HS-27A (cell line): ENCODE measurements around the gene RARA.
"Not testable (repeated sequence)": the region's sequence is repeated elsewhere in the genome, so short reads cannot be mapped to it uniquely, and the experiment has no call there.

ENCODE experiments used
- DNase-seq: peaks from one replicate; pipeline ENCODE4 v3.0.0-alpha.2; 2012; ENCODE audit warnings: low read depth, missing footprints

RARA gene

GRCh38 chr17:40376541-40376940, 67.6 kb downstream of the RARA start:
- DNase-seq, result not testable (repeated sequence)

- DNase-seq, result no peak
Observed at GRCh38 chr17:40377832-40378231, 68.9 kb downstream of the RARA start.

GRCh38 chr17:40378966-40379365, 70.0 kb downstream of the RARA start:
- no peak for DNase-seq

DNA sequence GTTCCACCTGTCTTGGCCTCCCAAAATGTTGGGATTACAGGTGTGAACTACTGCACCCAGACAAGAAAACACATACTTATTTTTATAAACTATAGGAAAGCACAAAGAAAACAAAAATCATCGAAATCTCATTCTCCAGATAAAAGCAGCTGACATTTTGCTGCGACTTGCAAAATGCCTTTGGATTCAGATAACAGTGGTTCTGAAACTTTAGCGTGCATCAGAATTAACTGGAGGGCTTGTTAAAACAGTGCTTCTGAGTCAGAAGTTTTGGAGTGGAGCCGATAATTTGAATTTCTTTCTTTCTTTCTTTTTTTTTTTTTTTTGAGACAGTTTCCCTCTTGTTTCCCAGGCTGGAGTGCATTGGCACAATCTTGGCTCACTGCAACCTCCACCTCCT, 73.3 kb downstream of the RARA start:
- no peak for DNase-seq

DNA sequence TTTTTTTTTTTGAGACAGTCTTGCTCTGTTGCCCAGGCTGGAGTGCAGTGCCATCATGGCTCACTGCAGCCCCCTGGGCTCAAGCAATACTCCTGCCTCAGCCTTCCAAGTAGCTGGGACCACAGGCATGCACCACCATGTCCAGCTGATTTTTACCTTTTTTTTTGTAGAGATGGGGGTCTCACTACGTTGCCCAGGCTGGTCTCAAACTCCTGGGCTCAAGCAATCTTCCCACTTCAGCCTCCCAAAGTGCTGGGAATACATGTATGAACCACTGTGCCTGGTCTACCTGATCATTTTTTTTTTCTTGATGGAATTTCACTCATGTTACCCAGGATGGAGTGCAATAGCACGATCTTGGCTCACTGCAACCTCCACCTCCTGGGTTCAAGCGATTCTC, 77.6 kb downstream of the RARA start:
- DNase-seq, result not testable (repeated sequence)

DNA sequence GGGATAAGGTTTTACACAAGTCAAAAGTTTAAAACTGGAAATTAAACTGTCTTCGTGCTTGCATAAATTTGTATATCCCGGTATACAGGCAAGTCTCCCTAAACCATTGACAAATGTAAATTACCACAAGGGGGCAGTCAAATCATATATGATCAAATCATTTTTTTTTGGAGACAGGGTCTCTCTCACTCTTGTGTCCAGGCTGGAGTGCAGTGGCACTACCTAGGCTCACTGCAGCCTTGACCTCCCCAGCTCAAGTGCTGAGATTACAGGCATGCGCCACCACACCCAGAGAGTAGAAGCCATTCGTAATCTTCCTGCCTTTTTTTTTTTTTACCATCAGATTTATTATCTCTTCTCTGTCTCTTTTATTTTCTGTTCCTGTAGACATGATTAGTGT, 90.2 kb downstream of the RARA start:
- no peak for DNase-seq

GRCh38 chr17:40402668-40403067, 93.7 kb downstream of the RARA start:
- no peak for DNase-seq

GRCh38 chr17:40404003-40404402, 95.0 kb downstream of the RARA start:
- no peak for DNase-seq
